Endodermal cell (in vitro differentiated cells): ENCODE results near the gene YAP1. TPM values are rescaled to one million over a fixed set of nuclear protein-coding genes. Genes with fewer than 3 reads are reported as not detected.

Experiments used
- DNase-seq: peaks from one replicate; pipeline ENCODE4 v3.0.0-alpha.2; 2017
- H3K27ac ChIP-seq: 2 replicates; pipeline ENCODE4 v1.5.1; 2013; ENCODE audit warnings: mild to moderate bottlenecking, low read depth, low read length, moderate library complexity
- H3K27me3 ChIP-seq: 2 replicates; pipeline ENCODE4 v1.6.1; 2013; ENCODE audit warnings: mild to moderate bottlenecking, low read length, moderate library complexity; ENCODE audit not compliant: insufficient read depth, control insufficient read depth, poor library complexity, severe bottlenecking
- H3K36me3 ChIP-seq: 2 replicates; pipeline ENCODE4 v1.7.0; 2013; ENCODE audit warnings: mild to moderate bottlenecking, low read length, moderate library complexity; ENCODE audit not compliant: control insufficient read depth, insufficient read depth
- H3K4me1 ChIP-seq: one replicate; pipeline ENCODE4 v1.7.0; 2013; ENCODE audit warnings: low read length; ENCODE audit not compliant: control insufficient read depth, insufficient read depth
- H3K4me3 ChIP-seq: 2 replicates; pipeline ENCODE4 v1.5.1; 2013; ENCODE audit warnings: mild to moderate bottlenecking, low read length, moderate library complexity
- H3K9ac ChIP-seq: 2 replicates; pipeline ENCODE4 v1.6.1; 2013; ENCODE audit warnings: mild to moderate bottlenecking, low read length, moderate library complexity; ENCODE audit not compliant: poor library complexity, severe bottlenecking; ENCODE audit errors: extremely low read depth
- H3K9me3 ChIP-seq: 2 replicates; pipeline ENCODE4 v1.6.1; 2013; ENCODE audit warnings: mild to moderate bottlenecking, low read length, moderate library complexity; ENCODE audit not compliant: control insufficient read depth
- H3K27ac Mint-ChIP-seq: 2 replicates; pipeline ENCODE4 v1.8.0; 2020; ENCODE audit warnings: mixed read lengths
- H3K27me3 Mint-ChIP-seq: 2 replicates; pipeline ENCODE4 v1.8.0; 2021; ENCODE audit warnings: mild to moderate bottlenecking, mixed read lengths; ENCODE audit not compliant: insufficient read depth
- H3K36me3 Mint-ChIP-seq: 2 replicates; pipeline ENCODE4 v1.8.0; 2020; ENCODE audit warnings: low read depth, mixed read lengths
- H3K4me1 Mint-ChIP-seq: 2 replicates; pipeline ENCODE4 v1.8.0; 2020; ENCODE audit warnings: mixed read lengths
- H3K4me3 Mint-ChIP-seq: 2 replicates; pipeline ENCODE4 v1.8.0; 2020; ENCODE audit warnings: mild to moderate bottlenecking, moderate library complexity, mixed read lengths
- H3K9me3 Mint-ChIP-seq: 2 replicates; pipeline ENCODE4 v1.8.0; 2020; ENCODE audit warnings: mild to moderate bottlenecking, mixed read lengths
- CTCF ChIP-seq: fragments of 200-600 bp; sonication (generic); conservative IDR thresholded peaks from 2 replicates; pipeline ENCODE4 v1.5.0; 2021; ENCODE audit warnings: antibody characterized with exemption, mild to moderate bottlenecking
- WGBS, 2 experiments: methylation state at CpG; one replicate each; pipeline versions ENCODE4 v1.1.5 to v1.1.7; 2013; ENCODE audit warnings: missing lambda C conversion rate in 2 of 2, mixed read lengths in 1 of 2; ENCODE audit not compliant: insufficient coverage in 1 of 2, insufficient read length in 1 of 2; 5-methylcytosine and 5-hydroxymethylcytosine counted together
- total RNA-seq, 2 donors: library from RNA; stranded (reverse); fragmentation: NEBNext Ultra II Directional in 1 of 2; extraction: Animal tissue kit (Norgen Biotek cat#: 25700) in 1 of 2; gene quantifications; 2 replicates in 1 of 2; 3 replicates in 1 of 2; pipeline ENCODE4 v1.2.1, GENCODE V29; 2021

Gene YAP1
- total RNA-seq, 2 donors from 2014 or later = 224 to 228 TPM

- Mint-ChIP-seq H3K4me3 (no peak overlapping the region), H3K9me3 (no peaks in the 10 kb centered on the region), H3K27ac (peak overlapping the region; percentile 83), H3K27me3 (no peaks in the 10 kb centered on the region), H3K4me1 (peaks cover 19% of the 10 kb centered on the region), H3K36me3 (peaks cover 73% of the 10 kb centered on the region)
- Histone ChIP-seq H3K9ac (no peak overlapping the region), H3K27me3 (no peaks in the 10 kb centered on the region), H3K27ac (no peak overlapping the region), H3K4me3 (no peak overlapping the region), H3K4me1 (peaks cover 4% of the 10 kb centered on the region), H3K9me3 (no peaks in the 10 kb centered on the region), H3K36me3 (peaks cover 85% of the 10 kb centered on the region)
- 85 to 90% methylated on average over 4 to 9 of the region's 9 CpGs for WGBS, 2 experiments
- no peak for TF ChIP-seq CTCF
- DNase-seq = no peak
Measured at GRCh38 chr11:102226702-102227490, 116.6 kb downstream of the YAP1 start.

- Histone ChIP-seq H3K4me1 (peaks cover 4% of the 10 kb centered on the region), H3K4me3 (no peak overlapping the region), H3K36me3 (peaks cover 90% of the 10 kb centered on the region), H3K9ac (no peak overlapping the region), H3K27ac (no peak overlapping the region), H3K27me3 (no peaks in the 10 kb centered on the region), H3K9me3 (no peaks in the 10 kb centered on the region)
- no peak for DNase-seq
- no peaks in the 10 kb centered on the region for H3K9me3 Mint-ChIP-seq
- TF ChIP-seq CTCF = no peak
- peaks cover 21% of the 10 kb centered on the region for H3K4me1 Mint-ChIP-seq
- H3K36me3 Mint-ChIP-seq = peaks cover 69% of the 10 kb centered on the region
- WGBS, 2 experiments = 91 to 100% methylated on average over 3 to 4 of the region's 4 CpGs
- H3K4me3 Mint-ChIP-seq = no peak overlapping the region
- no peak overlapping the region for H3K27ac Mint-ChIP-seq
- H3K27me3 Mint-ChIP-seq = no peaks in the 10 kb centered on the region
Measured at GRCh38 chr11:102229510-102230123, 119.4 kb downstream of the YAP1 start.

GRCh38 chr11:102230186-102230585, 119.9 kb downstream of the YAP1 start:
- Mint-ChIP-seq H3K4me3 (no peak overlapping the region), H3K9me3 (no peaks in the 10 kb centered on the region), H3K36me3 (peaks cover 67% of the 10 kb centered on the region), H3K27me3 (no peaks in the 10 kb centered on the region), H3K27ac (no peak overlapping the region), H3K4me1 (peaks cover 26% of the 10 kb centered on the region)
- Histone ChIP-seq H3K27ac (no peak overlapping the region), H3K4me3 (no peak overlapping the region), H3K36me3 (peaks cover 86% of the 10 kb centered on the region), H3K4me1 (peaks cover 4% of the 10 kb centered on the region), H3K9ac (no peak overlapping the region), H3K27me3 (no peaks in the 10 kb centered on the region), H3K9me3 (no peaks in the 10 kb centered on the region)
- no peak for TF ChIP-seq CTCF
- no peak for DNase-seq
